Upper lobe of right lung (tissue), 1 donor: ENCODE measurements around the gene SRD5A2. TPM values are rescaled to one million over a fixed set of nuclear protein-coding genes. Genes with fewer than 3 reads are reported as not detected.

Experiments used
- ATAC-seq: fragments of 200-7000 bp; cut with Tn5 transposase; one replicate; pipeline ENCODE4 v1.9.1; 2020; ENCODE audit warnings: mild to moderate bottlenecking, moderate library complexity
- DNase-seq: peaks from one replicate; pipeline ENCODE4 v3.0.0-alpha.2; 2020
- H3K27ac ChIP-seq: fragments of 200-600 bp; one replicate; pipeline ENCODE4 v1.8.0; 2022
- H3K27me3 ChIP-seq: fragments of 200-600 bp; one replicate; pipeline ENCODE4 v1.8.0; 2022; ENCODE audit warnings: mild to moderate bottlenecking
- H3K36me3 ChIP-seq: fragments of 200-600 bp; one replicate; pipeline ENCODE4 v1.8.0; 2022
- H3K4me1 ChIP-seq: fragments of 200-600 bp; one replicate; pipeline ENCODE4 v1.8.0; 2022
- H3K4me3 ChIP-seq: fragments of 200-600 bp; one replicate; pipeline ENCODE4 v1.8.0; 2022; ENCODE audit warnings: mild to moderate bottlenecking
- H3K9me3 ChIP-seq: fragments of 200-600 bp; one replicate; pipeline ENCODE4 v1.8.0; 2022
- CTCF ChIP-seq: fragments of 200-600 bp; IDR thresholded peaks from one replicate; pipeline ENCODE4 v1.8.0; 2022; ENCODE audit warnings: antibody characterized with exemption
- intact Hi-C: fragments of 100-400 bp; cut with DNase I; formaldehyde crosslinking; loops from one replicate; pipeline ENCODE4 v1.11.0; 2022
- long read RNA-seq: library from polyadenylated mRNA; unstranded; transcript quantifications from one replicate; pipeline ENCODE4 v2.0.0, GENCODE V29; 2021
- total RNA-seq: library from RNA; stranded (reverse); fragmentation: NEBNext Ultra II Directional; extraction: Animal tissue kit (Norgen Biotek cat#: 25700); gene quantifications from one replicate; pipeline ENCODE4 v1.2.1, GENCODE V29; 2021
- donor health status: DM: no; HTN: yes; CAD: no; lungs with severe emphysema.

Gene SRD5A2
- not detected for total RNA-seq
- long read RNA-seq, result 0 reads

- Histone ChIP-seq H3K9me3 (no peaks in the 10 kb centered on the region), H3K27me3 (peaks cover 20% of the 10 kb centered on the region), H3K36me3 (no peaks in the 10 kb centered on the region), H3K4me1 (no peaks in the 10 kb centered on the region), H3K27ac (no peak within 1 kb of the TSS), H3K4me3 (no peak within 1 kb of the TSS)
- DNase-seq (no peak), ATAC-seq (peak; percentile 20)
- intact Hi-C loops, result no loop called here
- no peak for TF ChIP-seq CTCF
Measured at GRCh38 chr2:31580321-31581117, at the start of gene SRD5A2. Gene SRD5A2, minus strand, starts transcription at chr2:31580938. Its CDS starts 38 bp downstream, at chr2:31580900.

- no peak overlapping the region for H3K27ac ChIP-seq
- no peak for ATAC-seq
- DNase-seq, result no peak
- H3K27me3 ChIP-seq, result no peaks in the 10 kb centered on the region
- peaks cover 5% of the 10 kb centered on the region for H3K9me3 ChIP-seq
- no peak for TF ChIP-seq CTCF
- no peaks in the 10 kb centered on the region for H3K36me3 ChIP-seq
- intact Hi-C loops, result no loop called here
- no peaks in the 10 kb centered on the region for H3K4me1 ChIP-seq
- H3K4me3 ChIP-seq, result no peak overlapping the region
Measured at GRCh38 chr2:31606509-31606908, 25.8 kb upstream of the SRD5A2 start.

- no peak for TF ChIP-seq CTCF
- Histone ChIP-seq H3K36me3 (no peaks in the 10 kb centered on the region), H3K9me3 (no peaks in the 10 kb centered on the region), H3K4me1 (no peaks in the 10 kb centered on the region), H3K27me3 (no peaks in the 10 kb centered on the region), H3K4me3 (no peak overlapping the region), H3K27ac (no peak overlapping the region)
- DNase-seq, result no peak
- no peak for ATAC-seq
- intact Hi-C loops, result no loop called here
Measured at GRCh38 chr2:31598694-31599093, 18.0 kb upstream of the SRD5A2 start.

GRCh38 chr2:31586230-31586629 is 5.5 kb upstream of the SRD5A2 start:
- Histone ChIP-seq H3K27ac (no peak overlapping the region), H3K9me3 (no peaks in the 10 kb centered on the region), H3K27me3 (no peaks in the 10 kb centered on the region), H3K36me3 (no peaks in the 10 kb centered on the region), H3K4me3 (no peak overlapping the region), H3K4me1 (no peaks in the 10 kb centered on the region)
- DNase-seq (no peak), ATAC-seq (no peak)
- TF ChIP-seq CTCF, result no peak
- intact Hi-C loops, result no loop called here

- no peaks in the 10 kb centered on the region for H3K9me3 ChIP-seq
- no peak overlapping the region for H3K27ac ChIP-seq
- ATAC-seq (no peak), DNase-seq (no peak)
- no peak for TF ChIP-seq CTCF
- H3K4me1 ChIP-seq, result no peaks in the 10 kb centered on the region
- no peaks in the 10 kb centered on the region for H3K36me3 ChIP-seq
- H3K4me3 ChIP-seq, result no peak overlapping the region
- H3K27me3 ChIP-seq, result peaks cover 20% of the 10 kb centered on the region
- intact Hi-C loops, result no loop called here
Measured at GRCh38 chr2:31581124-31581795, 522 bp upstream of the SRD5A2 start.
